ENCODE measurements around the gene ATG16L2.

DNA sequence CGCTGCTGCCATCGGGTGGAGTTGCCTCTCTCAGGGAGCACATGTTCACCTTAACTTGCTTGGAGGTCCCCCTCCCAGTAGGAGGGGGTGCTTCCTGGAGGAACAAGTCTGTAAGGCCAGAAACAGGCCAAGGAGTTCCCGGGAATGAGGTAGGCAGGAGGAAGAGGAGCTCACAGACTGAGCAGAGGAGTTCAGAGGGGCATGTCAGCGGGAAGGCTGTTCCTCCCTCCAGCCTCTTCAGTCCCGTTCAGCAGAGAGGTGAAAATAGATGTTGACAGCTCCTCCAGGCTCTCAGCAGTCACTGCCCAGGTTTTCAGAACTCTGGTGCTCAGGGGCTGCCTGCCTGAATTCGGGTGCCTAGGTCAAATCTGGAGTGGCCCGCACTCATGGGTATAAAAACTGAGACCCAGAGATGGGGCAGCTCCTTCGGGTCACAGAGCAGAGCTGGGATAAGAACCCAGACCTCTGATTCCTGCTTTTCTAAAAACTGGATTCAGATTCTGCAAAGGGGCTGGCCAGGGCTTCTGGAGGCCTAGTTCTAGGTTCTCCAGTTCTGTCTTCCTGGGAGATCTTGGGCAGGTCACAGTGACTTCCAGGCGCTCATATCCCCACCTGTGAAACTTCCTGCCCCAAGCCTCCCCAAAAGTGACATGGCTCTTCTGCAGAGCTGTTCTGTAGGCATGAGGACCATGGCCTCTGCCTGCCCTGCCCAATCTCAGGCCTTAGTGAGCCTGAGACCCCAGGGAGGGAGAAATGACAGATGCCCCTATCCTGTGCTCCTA is 18.3 kb downstream of the ATG16L2 start:
- TF ChIP-seq CTCF (IDR thresholded peaks at IDR 0.05; ENCODE audit: low read depth, low read length) (no peak), POLR2A (IDR thresholded peaks at IDR 0.05; ENCODE audit: extremely low read depth, insufficient read length) (no peak)
- TF ChIP-seq, protein P1, sequence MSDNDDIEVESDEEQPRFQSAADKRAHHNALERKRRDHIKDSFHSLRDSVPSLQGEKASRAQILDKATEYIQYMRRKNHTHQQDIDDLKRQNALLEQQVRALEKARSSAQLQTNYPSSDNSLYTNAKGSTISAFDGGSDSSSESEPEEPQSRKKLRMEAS (IDR thresholded peaks at IDR 0.05; ENCODE audit: low read depth, low read length): no peak

Measured in NB4 (cell line).